Nephron (organoid): ENCODE measurements around the gene ZNF132.

Experiments used
- H3K27ac Mint-ChIP-seq, 3 experiments: 2 replicates each; pipeline ENCODE4 v1.8.0; 2020; ENCODE audit warnings: mixed read lengths in 3 of 3, mild to moderate bottlenecking in 2 of 3, moderate library complexity in 1 of 3
- H3K27me3 Mint-ChIP-seq: 2 replicates; pipeline ENCODE4 v1.8.0; 2021; ENCODE audit warnings: low read depth, mild to moderate bottlenecking, moderate library complexity, mixed read lengths
- H3K36me3 Mint-ChIP-seq: 2 replicates; pipeline ENCODE4 v1.8.0; 2020; ENCODE audit warnings: low read depth, mixed read lengths
- H3K4me1 Mint-ChIP-seq: 2 replicates; pipeline ENCODE4 v1.8.0; 2020; ENCODE audit warnings: mixed read lengths
- H3K4me3 Mint-ChIP-seq, 3 experiments: 2 replicates each; pipeline ENCODE4 v1.8.0; 2020; ENCODE audit warnings: mild to moderate bottlenecking in 3 of 3, mixed read lengths in 3 of 3, moderate library complexity in 2 of 3
- H3K9me3 Mint-ChIP-seq: 2 replicates; pipeline ENCODE4 v1.8.0; 2020; ENCODE audit warnings: mixed read lengths
- CTCF ChIP-seq, 3 experiments: fragments of 200-600 bp; sonication (generic); IDR thresholded peaks; one replicate each; pipeline ENCODE4 v1.5.0; 2021; ENCODE audit warnings: antibody characterized with exemption in 3 of 3; ENCODE audit not compliant: unreplicated experiment in 3 of 3

ZNF132 gene

GRCh38 chr19:58386576-58387337 is 53.2 kb downstream of the ZNF132 start, which contains the start of gene RPS5:
TSS of gene RPS5 (plus strand) at chr19:58387269. CDS start at chr19:58388138, 869 bp downstream.
- peaks cover 30% of the 10 kb centered on the region for H3K4me1 Mint-ChIP-seq
- H3K9me3 Mint-ChIP-seq = no peaks in the 10 kb centered on the region

GRCh38 chr19:58385891-58386575 is 53.9 kb downstream of the ZNF132 start:
- TF ChIP-seq CTCF (IDR thresholded peaks at IDR 0.05; ENCODE audit: unreplicated experiment in 3 of 3) = no peak
- H3K4me1 Mint-ChIP-seq = peaks cover 33% of the 10 kb centered on the region
- H3K4me3 Mint-ChIP-seq = peak overlapping the region; percentile 97 to 99 (median 98)
- H3K27me3 Mint-ChIP-seq = no peaks in the 10 kb centered on the region
- no peaks in the 10 kb centered on the region for H3K9me3 Mint-ChIP-seq
- peak overlapping the region; percentile 100 for H3K27ac Mint-ChIP-seq
- peaks cover 21% of the 10 kb centered on the region for H3K36me3 Mint-ChIP-seq

More at GRCh38 chr19:58386576-58387337, 53.2 kb downstream of the ZNF132 start, which contains the start of gene RPS5:
- no peak for TF ChIP-seq CTCF (IDR thresholded peaks at IDR 0.05; ENCODE audit: unreplicated experiment in 3 of 3)
- Mint-ChIP-seq H3K36me3 (peaks cover 24% of the 10 kb centered on the region), H3K27ac (peak within 1 kb of the TSS; percentile 100), H3K27me3 (no peaks in the 10 kb centered on the region), H3K4me3 (peak within 1 kb of the TSS; percentile 97 to 99 (median 98))

- peak overlapping the region; percentile 100 for H3K27ac Mint-ChIP-seq
- peak overlapping the region; percentile 97 to 99 (median 98) for H3K4me3 Mint-ChIP-seq
- peaks cover 15% of the 10 kb centered on the region for H3K36me3 Mint-ChIP-seq
- peaks cover 30% of the 10 kb centered on the region for H3K4me1 Mint-ChIP-seq
- H3K9me3 Mint-ChIP-seq = no peaks in the 10 kb centered on the region
- no peak for TF ChIP-seq CTCF (IDR thresholded peaks at IDR 0.05; ENCODE audit: unreplicated experiment in 3 of 3)
- H3K27me3 Mint-ChIP-seq = no peaks in the 10 kb centered on the region
Observed at GRCh38 chr19:58385313-58385890, 54.6 kb downstream of the ZNF132 start.

GRCh38 chr19:58382997-58383603 is 56.9 kb downstream of the ZNF132 start:
- Mint-ChIP-seq H3K36me3 (peaks cover 3% of the 10 kb centered on the region), H3K27ac (peak overlapping the region; percentile 62 to 100 (median 84)), H3K4me1 (peaks cover 28% of the 10 kb centered on the region), H3K4me3 (peak overlapping the region; percentile 97 to 99 (median 98)), H3K9me3 (no peaks in the 10 kb centered on the region), H3K27me3 (no peaks in the 10 kb centered on the region)
- no peak for TF ChIP-seq CTCF (IDR thresholded peaks at IDR 0.05; ENCODE audit: unreplicated experiment in 3 of 3)
